OCI-LY7 (cell line): ENCODE measurements around the gene MAN1A1.

Experiments used
- CTCF ChIP-seq: fragments of 200-600 bp; sonication (generic); conservative IDR thresholded peaks from 2 replicates; pipeline ENCODE4 v1.5.1; 2014; ENCODE audit warnings: mild to moderate bottlenecking, antibody characterized with exemption, low read length, moderate library complexity, mixed read lengths
- EZH2phosphoT487 ChIP-seq: fragments of 200-600 bp; sonication (generic); IDR thresholded peaks from 2 replicates; pipeline ENCODE4 v1.6.1; 2018; ENCODE audit warnings: low read depth, borderline replicate concordance, mild to moderate bottlenecking, mixed run types, antibody characterized with exemption, low read length, moderate library complexity, mixed read lengths

DNA sequence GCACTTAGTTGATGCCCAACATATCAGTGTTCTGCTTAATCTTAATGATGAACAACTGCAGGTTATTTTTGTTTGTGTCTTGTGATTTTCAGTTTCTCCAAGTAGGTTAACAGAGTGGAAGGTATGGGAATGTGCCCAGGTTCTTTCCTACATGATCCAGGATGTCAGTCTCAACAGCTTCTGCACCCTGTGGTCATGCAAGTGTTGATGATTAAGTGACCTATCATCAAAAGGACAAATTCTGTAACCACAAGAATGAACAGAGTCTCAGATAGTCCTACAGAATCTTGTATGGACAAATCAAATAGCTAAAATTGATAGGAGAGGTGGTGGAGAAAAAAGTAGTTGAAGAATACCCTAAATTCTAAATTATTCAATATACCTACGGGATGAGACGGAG is 26.1 kb downstream of the MAN1A1 start:
- TF ChIP-seq CTCF (no peak), EZH2phosphoT487 (no peak)
